ENCODE results near the gene CREB5.

Gene CREB5

GRCh38 chr7:28473571-28474281 is 61.4 kb downstream of the CREB5 start:
- TF ChIP-seq CTCF (IDR thresholded peaks at IDR 0.05; ENCODE audit: borderline replicate concordance, control extremely low read depth, extremely low read depth, insufficient read depth, missing control alignments) = no peak
- in situ Hi-C loops (cut with MboI; ENCODE audit: low sequenced_read_pairs, unreplicated experiment) = no loop called here
- DNase-seq (ENCODE audit: low spot score) = no peak

- in situ Hi-C loops (cut with MboI; ENCODE audit: low sequenced_read_pairs, unreplicated experiment) = no loop called here
- DNase-seq (ENCODE audit: low spot score) = no peak
- TF ChIP-seq CTCF (IDR thresholded peaks at IDR 0.05; ENCODE audit: borderline replicate concordance, control extremely low read depth, extremely low read depth, insufficient read depth, missing control alignments) = no peak
These were observed 61.9 kb downstream of the CREB5 start for GRCh38 chr7:28474282-28474638.

GRCh38 chr7:28474640-28475039 is 62.3 kb downstream of the CREB5 start:
- no peak for TF ChIP-seq CTCF (IDR thresholded peaks at IDR 0.05; ENCODE audit: borderline replicate concordance, control extremely low read depth, extremely low read depth, insufficient read depth, missing control alignments)
- in situ Hi-C loops (cut with MboI; ENCODE audit: low sequenced_read_pairs, unreplicated experiment) = no loop called here
- DNase-seq (ENCODE audit: low spot score) = no peak

- in situ Hi-C loops (cut with MboI; ENCODE audit: low sequenced_read_pairs, unreplicated experiment) = no loop called here
- no peak for DNase-seq (ENCODE audit: low spot score)
- TF ChIP-seq CTCF (IDR thresholded peaks at IDR 0.05; ENCODE audit: borderline replicate concordance, control extremely low read depth, extremely low read depth, insufficient read depth, missing control alignments) = no peak
These were observed 64.7 kb downstream of the CREB5 start for GRCh38 chr7:28477041-28477442.

GRCh38 chr7:28478656-28479055 is 66.3 kb downstream of the CREB5 start:
- in situ Hi-C loops (cut with MboI; ENCODE audit: low sequenced_read_pairs, unreplicated experiment) = no loop called here
- no peak for TF ChIP-seq CTCF (IDR thresholded peaks at IDR 0.05; ENCODE audit: borderline replicate concordance, control extremely low read depth, extremely low read depth, insufficient read depth, missing control alignments)
- no peak for DNase-seq (ENCODE audit: low spot score)

GRCh38 chr7:28479507-28479947 is 67.2 kb downstream of the CREB5 start:
- in situ Hi-C loops (cut with MboI; ENCODE audit: low sequenced_read_pairs, unreplicated experiment) = no loop called here
- no peak for TF ChIP-seq CTCF (IDR thresholded peaks at IDR 0.05; ENCODE audit: borderline replicate concordance, control extremely low read depth, extremely low read depth, insufficient read depth, missing control alignments)
- DNase-seq (ENCODE audit: low spot score) = peak; percentile 42
